GM18508 (cell line): ENCODE results near the gene EFHC1.
"Not testable (repeated sequence)": the region's sequence is repeated elsewhere in the genome, so short reads cannot be mapped to it uniquely, and the experiment has no call there.

Experiments
- ATAC-seq: cut with Tn5 transposase; IDR thresholded peaks from one replicate; pipeline ENCODE4 v1.9.1; 2021; ENCODE audit warnings: moderate number of reproducible peaks; ENCODE audit not compliant: insufficient read depth, unreplicated experiment

EFHC1 gene

GRCh38 chr6:52424513-52424912 lies 4.4 kb downstream of the EFHC1 start:
- no peak for ATAC-seq

- ATAC-seq: no peak
Measured at GRCh38 chr6:52426667-52427066, 6.5 kb downstream of the EFHC1 start.

GRCh38 chr6:52433294-52433693 lies 13.2 kb downstream of the EFHC1 start:
- ATAC-seq: not testable (repeated sequence)

GRCh38 chr6:52435345-52435744 lies 15.2 kb downstream of the EFHC1 start:
- ATAC-seq: no peak

GRCh38 chr6:52438926-52439325 lies 18.8 kb downstream of the EFHC1 start:
- ATAC-seq: no peak

- no peak for ATAC-seq
Measured at GRCh38 chr6:52454556-52454955, 34.4 kb downstream of the EFHC1 start.

- ATAC-seq: no peak
Measured at GRCh38 chr6:52457096-52457495, 37.0 kb downstream of the EFHC1 start.

GRCh38 chr6:52461194-52461593 lies 41.1 kb downstream of the EFHC1 start:
- ATAC-seq: not testable (repeated sequence)

GRCh38 chr6:52474173-52474572 lies 54.0 kb downstream of the EFHC1 start:
- no peak for ATAC-seq

GRCh38 chr6:52475307-52475706 lies 55.2 kb downstream of the EFHC1 start:
- no peak for ATAC-seq

GRCh38 chr6:52482903-52483670 lies 62.9 kb downstream of the EFHC1 start:
- ATAC-seq: no peak

GRCh38 chr6:52483671-52484003 lies 63.5 kb downstream of the EFHC1 start:
- ATAC-seq: no peak

- ATAC-seq: no peak
Measured at GRCh38 chr6:52489881-52490280, 69.7 kb downstream of the EFHC1 start.

- ATAC-seq: peak; percentile 48
Measured at GRCh38 chr6:52491203-52492069, 71.3 kb downstream of the EFHC1 start.

- no peak for ATAC-seq
Measured at GRCh38 chr6:52493669-52494068, 73.5 kb downstream of the EFHC1 start.

GRCh38 chr6:52494298-52495072 lies 74.3 kb downstream of the EFHC1 start:
- no peak for ATAC-seq

GRCh38 chr6:52495922-52496321 lies 75.8 kb downstream of the EFHC1 start:
- no peak for ATAC-seq

- no peak for ATAC-seq
Measured at GRCh38 chr6:52496631-52497030, 76.5 kb downstream of the EFHC1 start.

GRCh38 chr6:52497652-52498408 lies 77.7 kb downstream of the EFHC1 start:
- peak; percentile 87 for ATAC-seq

GRCh38 chr6:52498538-52499017 lies 78.4 kb downstream of the EFHC1 start:
- peak; percentile 35 for ATAC-seq
